HG03196 (cell line): ENCODE data around the gene MTUS2.
A peak's percentile ranks its signal among the peaks of the same experiment; 100 is the strongest.

Experiments
- ATAC-seq: cut with Tn5 transposase; IDR thresholded peaks from one replicate; pipeline ENCODE4 v1.9.1; 2021; ENCODE audit not compliant: unreplicated experiment

MTUS2 gene

GRCh38 chr13:29537736-29538651 lies 717.9 kb downstream of the MTUS2 start:
- no peak for ATAC-seq

GRCh38 chr13:29538652-29539040 lies 718.5 kb downstream of the MTUS2 start:
- ATAC-seq, result no peak

GRCh38 chr13:29539856-29540255 lies 719.7 kb downstream of the MTUS2 start:
- ATAC-seq, result no peak

- no peak for ATAC-seq
Measured at GRCh38 chr13:29540334-29540733, 720.2 kb downstream of the MTUS2 start.

- no peak for ATAC-seq
Measured at GRCh38 chr13:29540799-29541198, 720.7 kb downstream of the MTUS2 start.

GRCh38 chr13:29541400-29541799 lies 721.3 kb downstream of the MTUS2 start:
- no peak for ATAC-seq

GRCh38 chr13:29542381-29542780 lies 722.2 kb downstream of the MTUS2 start:
- ATAC-seq, result no peak

- ATAC-seq, result peak; percentile 90
Measured at GRCh38 chr13:29543230-29544215, 723.4 kb downstream of the MTUS2 start.

- no peak for ATAC-seq
Measured at GRCh38 chr13:29545988-29546387, 725.8 kb downstream of the MTUS2 start.

- ATAC-seq, result no peak
Measured at GRCh38 chr13:29546662-29547061, 726.5 kb downstream of the MTUS2 start.

GRCh38 chr13:29547153-29547552 lies 727.0 kb downstream of the MTUS2 start:
- no peak for ATAC-seq

GRCh38 chr13:29548722-29549121 lies 728.6 kb downstream of the MTUS2 start:
- ATAC-seq, result no peak

GRCh38 chr13:29550430-29550988 lies 730.4 kb downstream of the MTUS2 start:
- ATAC-seq, result no peak

GRCh38 chr13:29551214-29551613 lies 731.1 kb downstream of the MTUS2 start:
- no peak for ATAC-seq
